ENCODE data around the gene NPIPA5.
"Not testable (repeated sequence)": the region's sequence is repeated elsewhere in the genome, so short reads cannot be mapped to it uniquely, and the experiment has no call there.

NPIPA5 gene

GRCh38 chr16:15417197-15417596, 39.1 kb upstream of the NPIPA5 start:
- TF ChIP-seq CTCF (IDR thresholded peaks at IDR 0.05; ENCODE audit: insufficient read depth, low read length, poor library complexity, severe bottlenecking) = no peak
- H3K27me3 ChIP-seq (replicated peaks; ENCODE audit: control insufficient read depth, insufficient read depth, low read length) = no peaks in the 10 kb centered on the region
- no peak for DNase-seq (ENCODE audit: extremely low read depth, insufficient read length)
- H3K4me3 ChIP-seq (replicated peaks; ENCODE audit: low read depth, low read length) = no peak overlapping the region
- H3K36me3 ChIP-seq (ENCODE audit: control insufficient read depth, insufficient read depth, low read length) = no peaks in the 10 kb centered on the region

- no peak for DNase-seq (ENCODE audit: extremely low read depth, insufficient read length)
- Histone ChIP-seq H3K4me3 (replicated peaks; ENCODE audit: low read depth, low read length) (no peak overlapping the region), H3K27me3 (replicated peaks; ENCODE audit: control insufficient read depth, insufficient read depth, low read length) (no peaks in the 10 kb centered on the region), H3K36me3 (ENCODE audit: control insufficient read depth, insufficient read depth, low read length) (no peaks in the 10 kb centered on the region)
- TF ChIP-seq CTCF (IDR thresholded peaks at IDR 0.05; ENCODE audit: insufficient read depth, low read length, poor library complexity, severe bottlenecking) = no peak
Measured at GRCh38 chr16:15415511-15415985, 37.5 kb upstream of the NPIPA5 start.

- H3K4me3 ChIP-seq (replicated peaks; ENCODE audit: low read depth, low read length); H3K27me3 ChIP-seq (replicated peaks; ENCODE audit: control insufficient read depth, insufficient read depth, low read length); H3K36me3 ChIP-seq (ENCODE audit: control insufficient read depth, insufficient read depth, low read length); DNase-seq (ENCODE audit: extremely low read depth, insufficient read length): not testable (repeated sequence)
Measured at GRCh38 chr16:15409476-15409875, 31.4 kb upstream of the NPIPA5 start.

GRCh38 chr16:15407756-15408155, 29.7 kb upstream of the NPIPA5 start:
- DNase-seq (ENCODE audit: extremely low read depth, insufficient read length); H3K4me3 ChIP-seq (replicated peaks; ENCODE audit: low read depth, low read length); H3K36me3 ChIP-seq (ENCODE audit: control insufficient read depth, insufficient read depth, low read length); H3K27me3 ChIP-seq (replicated peaks; ENCODE audit: control insufficient read depth, insufficient read depth, low read length): not testable (repeated sequence)

DNA sequence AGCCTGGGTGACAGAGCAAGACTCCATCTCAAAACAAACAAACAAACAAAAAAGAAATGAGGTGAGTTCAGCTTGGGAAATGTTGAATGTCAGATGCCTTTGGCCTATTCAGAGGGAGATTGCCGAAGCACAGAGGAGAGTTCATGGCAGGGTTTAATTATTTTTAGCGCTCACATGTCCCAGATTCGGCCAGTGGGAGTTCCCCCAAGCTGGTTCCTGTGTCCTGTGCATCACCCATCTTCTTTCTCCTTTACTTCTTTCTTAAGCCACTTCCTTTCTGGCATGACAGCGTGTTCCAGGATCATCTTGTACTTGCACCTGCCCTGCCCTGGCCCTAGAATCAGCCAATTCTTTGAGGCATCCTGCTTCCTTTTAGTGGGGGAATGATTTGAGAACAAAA, 26.7 kb upstream of the NPIPA5 start:
- no peaks in the 10 kb centered on the region for H3K27me3 ChIP-seq (replicated peaks; ENCODE audit: control insufficient read depth, insufficient read depth, low read length)
- DNase-seq (ENCODE audit: extremely low read depth, insufficient read length) = peak; percentile 7
- TF ChIP-seq CTCF (IDR thresholded peaks at IDR 0.05; ENCODE audit: insufficient read depth, low read length, poor library complexity, severe bottlenecking) = no peak

DNA sequence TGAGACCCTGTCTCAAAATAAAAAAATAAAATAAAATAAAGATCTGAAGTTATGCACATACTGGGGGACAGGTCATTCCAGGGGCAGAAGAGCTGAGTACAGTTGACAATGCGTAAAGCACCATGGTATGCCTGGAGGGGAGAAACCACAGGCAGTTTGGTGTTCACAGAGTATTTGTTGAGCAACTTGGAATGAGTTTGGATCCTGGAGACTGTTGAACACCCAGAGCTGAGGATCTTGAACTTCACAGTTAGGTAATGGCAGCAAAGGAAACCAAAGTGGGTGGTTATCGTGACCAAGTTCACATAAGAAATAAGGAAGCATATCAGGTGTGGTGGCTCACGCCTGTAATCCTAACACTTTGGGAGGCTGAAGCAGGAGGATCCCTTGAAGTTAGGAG, 26.0 kb upstream of the NPIPA5 start:
- H3K36me3 ChIP-seq (ENCODE audit: control insufficient read depth, insufficient read depth, low read length); DNase-seq (ENCODE audit: extremely low read depth, insufficient read length); H3K27me3 ChIP-seq (replicated peaks; ENCODE audit: control insufficient read depth, insufficient read depth, low read length); H3K4me3 ChIP-seq (replicated peaks; ENCODE audit: low read depth, low read length): not testable (repeated sequence)

More for the DNA sequence above, 26.7 kb upstream of the NPIPA5 start:
- H3K4me3 ChIP-seq (replicated peaks; ENCODE audit: low read depth, low read length) = no peak overlapping the region
- no peaks in the 10 kb centered on the region for H3K36me3 ChIP-seq (ENCODE audit: control insufficient read depth, insufficient read depth, low read length)

GRCh38 chr16:15403392-15403995, 25.4 kb upstream of the NPIPA5 start:
- DNase-seq (ENCODE audit: extremely low read depth, insufficient read length) = no peak
- Histone ChIP-seq H3K4me3 (replicated peaks; ENCODE audit: low read depth, low read length) (no peak overlapping the region), H3K36me3 (ENCODE audit: control insufficient read depth, insufficient read depth, low read length) (no peaks in the 10 kb centered on the region), H3K27me3 (replicated peaks; ENCODE audit: control insufficient read depth, insufficient read depth, low read length) (no peaks in the 10 kb centered on the region)
- TF ChIP-seq CTCF (IDR thresholded peaks at IDR 0.05; ENCODE audit: insufficient read depth, low read length, poor library complexity, severe bottlenecking) = no peak
